ENCODE data around the gene C12orf60.

The C12orf60 gene

GRCh38 chr12:14768823-14769405 is 34.6 kb upstream of the C12orf60 start:
- H3K9me3 ChIP-seq (ENCODE audit: insufficient read depth, low read length) = peaks cover 26% of the 10 kb centered on the region
- TF ChIP-seq ZNF274 (IDR thresholded peaks at IDR 0.05; ENCODE audit: low read depth, low read length) (no peak), SUZ12 (IDR thresholded peaks at IDR 0.05; ENCODE audit: extremely low read depth, insufficient read depth, insufficient read length) (no peak), YY1 (IDR thresholded peaks at IDR 0.05; ENCODE audit: insufficient read depth, insufficient read length) (no peak)
- peaks cover 9% of the 10 kb centered on the region for H3K36me3 ChIP-seq (ENCODE audit: insufficient read depth, insufficient read length, low read length)
- H3K27me3 ChIP-seq (ENCODE audit: insufficient read depth, insufficient read length) = no peaks in the 10 kb centered on the region
- H3K4me1 ChIP-seq (ENCODE audit: insufficient read depth, insufficient read length) = no peaks in the 10 kb centered on the region
- H3K4me3 ChIP-seq (ENCODE audit: insufficient read length, low read depth) = peak overlapping the region; percentile 96
- peak overlapping the region; percentile 86 for H3K9ac ChIP-seq (ENCODE audit: insufficient read length, low read depth)
- DNase-seq (ENCODE audit: low read depth, low spot score) = no peak

GRCh38 chr12:14769466-14769968 is 34.0 kb upstream of the C12orf60 start:
- no peak for TF ChIP-seq ZNF274 (IDR thresholded peaks at IDR 0.05; ENCODE audit: low read depth, low read length)
- no peak for TF ChIP-seq YY1 (IDR thresholded peaks at IDR 0.05; ENCODE audit: insufficient read depth, insufficient read length)
- no peak for TF ChIP-seq SUZ12 (IDR thresholded peaks at IDR 0.05; ENCODE audit: extremely low read depth, insufficient read depth, insufficient read length)
- peak; percentile 92 for DNase-seq (ENCODE audit: low read depth, low spot score)
- Histone ChIP-seq H3K36me3 (ENCODE audit: insufficient read depth, insufficient read length, low read length) (peaks cover 9% of the 10 kb centered on the region), H3K4me3 (ENCODE audit: insufficient read length, low read depth) (peak overlapping the region; percentile 96), H3K27me3 (ENCODE audit: insufficient read depth, insufficient read length) (no peaks in the 10 kb centered on the region), H3K9ac (ENCODE audit: insufficient read length, low read depth) (peak overlapping the region; percentile 86), H3K9me3 (ENCODE audit: insufficient read depth, low read length) (peaks cover 26% of the 10 kb centered on the region), H3K4me1 (ENCODE audit: insufficient read depth, insufficient read length) (no peaks in the 10 kb centered on the region)

GRCh38 chr12:14769969-14770495 is 33.4 kb upstream of the C12orf60 start:
- peak overlapping the region; percentile 86 for H3K9ac ChIP-seq (ENCODE audit: insufficient read length, low read depth)
- H3K27me3 ChIP-seq (ENCODE audit: insufficient read depth, insufficient read length) = no peaks in the 10 kb centered on the region
- TF ChIP-seq YY1 (IDR thresholded peaks at IDR 0.05; ENCODE audit: insufficient read depth, insufficient read length) (peak; percentile 8), SUZ12 (IDR thresholded peaks at IDR 0.05; ENCODE audit: extremely low read depth, insufficient read depth, insufficient read length) (no peak), ZNF274 (IDR thresholded peaks at IDR 0.05; ENCODE audit: low read depth, low read length) (no peak)
- DNase-seq (ENCODE audit: low read depth, low spot score) = peak; percentile 96
- H3K4me1 ChIP-seq (ENCODE audit: insufficient read depth, insufficient read length) = no peaks in the 10 kb centered on the region
- H3K4me3 ChIP-seq (ENCODE audit: insufficient read length, low read depth) = peak overlapping the region; percentile 96
- peaks cover 26% of the 10 kb centered on the region for H3K9me3 ChIP-seq (ENCODE audit: insufficient read depth, low read length)
- peaks cover 9% of the 10 kb centered on the region for H3K36me3 ChIP-seq (ENCODE audit: insufficient read depth, insufficient read length, low read length)

- Histone ChIP-seq H3K9me3 (ENCODE audit: insufficient read depth, low read length) (peaks cover 19% of the 10 kb centered on the region), H3K4me1 (ENCODE audit: insufficient read depth, insufficient read length) (no peaks in the 10 kb centered on the region), H3K9ac (ENCODE audit: insufficient read length, low read depth) (peak overlapping the region; percentile 86), H3K36me3 (ENCODE audit: insufficient read depth, insufficient read length, low read length) (peaks cover 9% of the 10 kb centered on the region), H3K4me3 (ENCODE audit: insufficient read length, low read depth) (peak overlapping the region; percentile 96), H3K27me3 (ENCODE audit: insufficient read depth, insufficient read length) (no peaks in the 10 kb centered on the region)
- peak; percentile 99 for DNase-seq (ENCODE audit: low read depth, low spot score)
- no peak for TF ChIP-seq YY1 (IDR thresholded peaks at IDR 0.05; ENCODE audit: insufficient read depth, insufficient read length)
- TF ChIP-seq SUZ12 (IDR thresholded peaks at IDR 0.05; ENCODE audit: extremely low read depth, insufficient read depth, insufficient read length) = no peak
- TF ChIP-seq ZNF274 (IDR thresholded peaks at IDR 0.05; ENCODE audit: low read depth, low read length) = no peak
These were observed 32.7 kb upstream of the C12orf60 start for GRCh38 chr12:14770496-14771461.

- no peaks in the 10 kb centered on the region for H3K4me1 ChIP-seq (ENCODE audit: insufficient read depth, insufficient read length)
- H3K4me3 ChIP-seq (ENCODE audit: insufficient read length, low read depth) = no peak overlapping the region
- no peak for DNase-seq (ENCODE audit: low read depth, low spot score)
- H3K9ac ChIP-seq (ENCODE audit: insufficient read length, low read depth) = peak overlapping the region; percentile 32
- H3K36me3 ChIP-seq (ENCODE audit: insufficient read depth, insufficient read length, low read length) = peaks cover 9% of the 10 kb centered on the region
- H3K27me3 ChIP-seq (ENCODE audit: insufficient read depth, insufficient read length) = no peaks in the 10 kb centered on the region
- H3K9me3 ChIP-seq (ENCODE audit: insufficient read depth, low read length) = peaks cover 10% of the 10 kb centered on the region; the same call in 1 of the 2 replicates
- TF ChIP-seq YY1 (IDR thresholded peaks at IDR 0.05; ENCODE audit: insufficient read depth, insufficient read length) = no peak
- TF ChIP-seq ZNF274 (IDR thresholded peaks at IDR 0.05; ENCODE audit: low read depth, low read length) = no peak
- no peak for TF ChIP-seq SUZ12 (IDR thresholded peaks at IDR 0.05; ENCODE audit: extremely low read depth, insufficient read depth, insufficient read length)
These were observed 31.8 kb upstream of the C12orf60 start for GRCh38 chr12:14771651-14772137.

GRCh38 chr12:14772946-14773345 is 30.5 kb upstream of the C12orf60 start:
- peaks cover 1% of the 10 kb centered on the region for H3K36me3 ChIP-seq (ENCODE audit: insufficient read depth, insufficient read length, low read length)
- peak overlapping the region; percentile 66 for H3K4me3 ChIP-seq (ENCODE audit: insufficient read length, low read depth)
- H3K4me1 ChIP-seq (ENCODE audit: insufficient read depth, insufficient read length) = no peaks in the 10 kb centered on the region
- H3K9ac ChIP-seq (ENCODE audit: insufficient read length, low read depth) = peak overlapping the region; percentile 6
- H3K9me3 ChIP-seq (ENCODE audit: insufficient read depth, low read length) = 0 out of 2 replicates have a peak, but pooled peaks cover 2% of the 10 kb centered on the region
- no peaks in the 10 kb centered on the region for H3K27me3 ChIP-seq (ENCODE audit: insufficient read depth, insufficient read length)
- no peak for TF ChIP-seq YY1 (IDR thresholded peaks at IDR 0.05; ENCODE audit: insufficient read depth, insufficient read length)
- no peak for TF ChIP-seq ZNF274 (IDR thresholded peaks at IDR 0.05; ENCODE audit: low read depth, low read length)
- TF ChIP-seq SUZ12 (IDR thresholded peaks at IDR 0.05; ENCODE audit: extremely low read depth, insufficient read depth, insufficient read length) = no peak
- no peak for DNase-seq (ENCODE audit: low read depth, low spot score)
